HG02970 (cell line): Measurements from ENCODE around the gene SURF4.
A peak's percentile ranks its signal among the peaks of the same experiment; 100 is the strongest.

Source experiments
- ATAC-seq: cut with Tn5 transposase; IDR thresholded peaks from one replicate; pipeline ENCODE4 v1.9.1; 2021; ENCODE audit warnings: mild to moderate bottlenecking, moderate library complexity, moderate number of reproducible peaks; ENCODE audit not compliant: unreplicated experiment, low FRiP score

Gene SURF4

GRCh38 chr9:133356391-133357091 lies 19.3 kb downstream of the SURF4 start, which contains the start of the genes SURF1 and SURF2:
TSS of gene SURF1 (minus strand) at chr9:133356487. CDS start at chr9:133356453, 34 bp downstream.
TSS of gene SURF2 (plus strand) at chr9:133356550. CDS start at chr9:133356593, 43 bp downstream.
- peak; percentile 67 for ATAC-seq

GRCh38 chr9:133355881-133356357 lies 19.9 kb downstream of the SURF4 start:
- no peak for ATAC-seq

- ATAC-seq: no peak
These were observed 21.1 kb downstream of the SURF4 start for GRCh38 chr9:133354766-133355165.

- no peak for ATAC-seq
These were observed 22.3 kb downstream of the SURF4 start for GRCh38 chr9:133353548-133353947.

GRCh38 chr9:133352635-133353340 lies 23.1 kb downstream of the SURF4 start:
- ATAC-seq: no peak

- ATAC-seq: no peak
These were observed 23.8 kb downstream of the SURF4 start for GRCh38 chr9:133351908-133352634.

- no peak for ATAC-seq
These were observed 24.3 kb downstream of the SURF4 start for GRCh38 chr9:133351526-133351907.

GRCh38 chr9:133349965-133350616 lies 25.8 kb downstream of the SURF4 start:
- no peak for ATAC-seq

GRCh38 chr9:133348718-133349573 lies 26.9 kb downstream of the SURF4 start:
- no peak for ATAC-seq

- ATAC-seq: peak; percentile 83
These were observed 27.7 kb downstream of the SURF4 start, which contains the start of the genes MED22 and RPL7A for GRCh38 chr9:133347985-133348717. TSS of gene MED22 (minus strand) at chr9:133348131. CDS start at chr9:133346662, 1,469 bp downstream. TSS of gene RPL7A (plus strand) at chr9:133348218. CDS start at chr9:133348244, 26 bp downstream.

GRCh38 chr9:133347515-133347984 lies 28.3 kb downstream of the SURF4 start:
- peak; percentile 25 for ATAC-seq

- ATAC-seq: no peak
These were observed 29.7 kb downstream of the SURF4 start for GRCh38 chr9:133346021-133346785.

GRCh38 chr9:133345596-133345995 lies 30.3 kb downstream of the SURF4 start:
- no peak for ATAC-seq

GRCh38 chr9:133344979-133345378 lies 30.9 kb downstream of the SURF4 start:
- no peak for ATAC-seq

- ATAC-seq: no peak
These were observed 31.8 kb downstream of the SURF4 start for GRCh38 chr9:133344071-133344470.

GRCh38 chr9:133342570-133342969 lies 33.3 kb downstream of the SURF4 start:
- no peak for ATAC-seq

- ATAC-seq: no peak
These were observed 33.8 kb downstream of the SURF4 start for GRCh38 chr9:133342069-133342406.
